ENCODE measurements around the gene FAM83D.
A peak's percentile ranks its signal among the peaks of the same experiment; 100 is the strongest.

Gene FAM83D, protein sequence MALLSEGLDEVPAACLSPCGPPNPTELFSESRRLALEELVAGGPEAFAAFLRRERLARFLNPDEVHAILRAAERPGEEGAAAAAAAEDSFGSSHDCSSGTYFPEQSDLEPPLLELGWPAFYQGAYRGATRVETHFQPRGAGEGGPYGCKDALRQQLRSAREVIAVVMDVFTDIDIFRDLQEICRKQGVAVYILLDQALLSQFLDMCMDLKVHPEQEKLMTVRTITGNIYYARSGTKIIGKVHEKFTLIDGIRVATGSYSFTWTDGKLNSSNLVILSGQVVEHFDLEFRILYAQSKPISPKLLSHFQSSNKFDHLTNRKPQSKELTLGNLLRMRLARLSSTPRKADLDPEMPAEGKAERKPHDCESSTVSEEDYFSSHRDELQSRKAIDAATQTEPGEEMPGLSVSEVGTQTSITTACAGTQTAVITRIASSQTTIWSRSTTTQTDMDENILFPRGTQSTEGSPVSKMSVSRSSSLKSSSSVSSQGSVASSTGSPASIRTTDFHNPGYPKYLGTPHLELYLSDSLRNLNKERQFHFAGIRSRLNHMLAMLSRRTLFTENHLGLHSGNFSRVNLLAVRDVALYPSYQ

DNA sequence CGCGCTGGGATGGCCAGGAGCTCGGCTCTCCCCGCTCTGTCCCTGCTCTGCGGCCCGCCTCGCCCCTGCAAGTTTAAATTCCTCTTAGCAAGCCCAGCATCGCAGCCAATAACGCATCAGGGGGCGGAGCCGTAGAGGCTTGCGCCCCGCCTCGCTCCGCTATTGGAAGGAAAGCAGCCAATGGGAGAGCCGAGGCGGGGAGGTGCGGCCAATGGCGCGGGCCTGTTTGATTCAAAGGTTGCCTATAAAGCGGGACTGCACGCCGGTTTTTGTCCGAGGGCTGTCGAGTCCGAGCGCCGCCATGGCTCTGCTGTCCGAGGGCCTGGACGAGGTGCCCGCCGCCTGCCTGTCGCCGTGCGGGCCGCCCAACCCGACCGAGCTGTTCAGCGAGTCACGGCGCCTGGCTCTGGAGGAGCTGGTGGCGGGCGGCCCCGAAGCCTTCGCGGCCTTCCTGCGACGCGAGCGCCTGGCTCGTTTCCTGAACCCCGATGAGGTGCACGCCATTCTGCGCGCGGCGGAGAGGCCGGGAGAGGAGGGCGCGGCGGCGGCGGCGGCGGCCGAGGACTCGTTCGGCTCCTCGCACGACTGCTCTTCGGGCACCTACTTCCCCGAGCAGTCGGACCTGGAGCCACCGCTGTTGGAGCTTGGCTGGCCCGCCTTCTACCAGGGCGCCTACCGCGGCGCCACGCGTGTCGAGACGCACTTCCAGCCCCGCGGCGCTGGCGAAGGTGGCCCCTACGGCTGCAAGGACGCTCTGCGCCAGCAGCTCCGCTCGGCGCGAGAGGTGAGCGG is at the start of gene FAM83D:
FAM83D (plus strand) TSS at position 276 of the 792 bp plus-strand sequence; CDS start at position 302, 26 bp downstream.
- Mint-ChIP-seq H3K27me3 (no peaks in the 10 kb centered on the region), H3K9me3 (no peaks in the 10 kb centered on the region), H3K27ac (no peak within 1 kb of the TSS), H3K36me3 (no peaks in the 10 kb centered on the region), H3K4me3 (peak within 1 kb of the TSS; percentile 80), H3K4me1 (peaks cover 14% of the 10 kb centered on the region)

DNA sequence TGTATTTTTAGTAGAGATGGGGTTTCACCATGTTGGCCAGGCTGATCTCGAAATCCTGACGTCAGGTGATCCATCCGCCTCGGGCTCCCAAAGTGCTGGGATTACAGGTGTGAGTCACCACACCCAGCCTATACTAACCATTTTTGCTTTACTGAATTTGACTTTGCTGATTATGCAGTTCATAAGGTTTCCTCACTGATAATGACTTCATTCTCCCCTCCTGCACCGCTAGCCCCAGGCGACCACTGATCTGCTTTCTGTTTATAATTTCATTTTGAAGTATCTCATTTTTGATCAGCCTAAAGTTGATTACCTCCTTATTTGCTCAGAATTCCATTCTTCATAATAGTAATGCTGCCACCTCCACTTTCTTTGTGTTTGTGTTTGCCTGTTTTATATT is 48.7 kb upstream of the FAM83D start:
- H3K9me3 Mint-ChIP-seq: no peaks in the 10 kb centered on the region
- no peak overlapping the region for H3K4me3 Mint-ChIP-seq
- peaks cover 76% of the 10 kb centered on the region for H3K4me1 Mint-ChIP-seq
- no peak overlapping the region for H3K27ac Mint-ChIP-seq
- H3K27me3 Mint-ChIP-seq: no peaks in the 10 kb centered on the region
- H3K36me3 Mint-ChIP-seq: peaks cover 5% of the 10 kb centered on the region

DNA sequence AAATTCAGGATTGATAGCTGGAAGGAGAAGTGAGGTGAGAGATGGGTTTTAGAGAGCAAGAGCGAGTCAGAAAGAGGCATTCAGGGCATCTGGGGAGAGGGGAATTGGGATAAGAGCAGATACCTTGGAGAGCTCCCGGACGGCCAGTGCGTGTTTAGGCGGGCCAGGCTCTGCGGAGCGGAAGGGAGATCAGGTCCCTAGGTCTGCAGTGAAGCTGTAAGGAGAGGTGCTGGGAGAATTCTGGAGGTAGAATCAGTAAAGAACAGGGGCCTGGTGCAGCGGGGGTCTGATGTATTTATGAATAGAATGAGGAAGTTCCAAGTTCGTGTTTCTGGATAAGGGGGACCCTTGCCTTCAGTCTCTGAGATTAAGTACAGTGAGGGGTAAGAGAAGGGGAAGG is 47.4 kb upstream of the FAM83D start:
- no peaks in the 10 kb centered on the region for H3K27me3 Mint-ChIP-seq
- H3K36me3 Mint-ChIP-seq: peaks cover 5% of the 10 kb centered on the region
- peaks cover 69% of the 10 kb centered on the region for H3K4me1 Mint-ChIP-seq
- H3K4me3 Mint-ChIP-seq: no peak overlapping the region
- no peaks in the 10 kb centered on the region for H3K9me3 Mint-ChIP-seq
- peak overlapping the region; percentile 66 for H3K27ac Mint-ChIP-seq

GRCh38 chr20:38880952-38881735 is 45.1 kb upstream of the FAM83D start:
- Mint-ChIP-seq H3K36me3 (peaks cover 5% of the 10 kb centered on the region), H3K9me3 (no peaks in the 10 kb centered on the region), H3K27ac (no peak overlapping the region), H3K27me3 (no peaks in the 10 kb centered on the region), H3K4me1 (peaks cover 46% of the 10 kb centered on the region), H3K4me3 (no peak overlapping the region)

- H3K27ac Mint-ChIP-seq: peak overlapping the region; percentile 87
- no peaks in the 10 kb centered on the region for H3K27me3 Mint-ChIP-seq
- H3K36me3 Mint-ChIP-seq: peaks cover 5% of the 10 kb centered on the region
- no peak overlapping the region for H3K4me3 Mint-ChIP-seq
- no peaks in the 10 kb centered on the region for H3K9me3 Mint-ChIP-seq
- H3K4me1 Mint-ChIP-seq: peaks cover 41% of the 10 kb centered on the region
Measured at GRCh38 chr20:38881806-38882440, 44.3 kb upstream of the FAM83D start.

DNA sequence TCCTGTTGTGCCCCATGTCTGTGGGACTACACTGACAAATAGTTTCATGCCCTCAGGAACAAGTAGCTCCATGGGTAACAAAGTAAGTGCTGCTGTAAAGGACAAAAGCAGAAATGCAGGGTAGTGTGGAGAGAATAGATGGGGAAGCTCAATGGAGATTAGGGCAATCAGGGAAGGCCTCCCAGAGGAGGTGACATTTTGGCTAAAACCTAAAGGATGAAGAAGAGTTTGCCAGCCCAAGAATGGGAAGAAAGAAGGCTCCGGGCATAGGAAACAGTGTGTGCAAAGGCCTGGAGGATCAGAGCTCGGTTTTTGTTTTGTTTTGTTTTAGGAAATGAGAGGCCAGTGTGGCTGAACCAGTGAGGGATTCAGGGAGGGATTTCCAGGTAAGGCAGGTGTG is 43.6 kb upstream of the FAM83D start:
- H3K36me3 Mint-ChIP-seq: peaks cover 5% of the 10 kb centered on the region
- no peaks in the 10 kb centered on the region for H3K9me3 Mint-ChIP-seq
- H3K4me1 Mint-ChIP-seq: peaks cover 36% of the 10 kb centered on the region
- peak overlapping the region; percentile 76 for H3K27ac Mint-ChIP-seq
- H3K4me3 Mint-ChIP-seq: no peak overlapping the region
- H3K27me3 Mint-ChIP-seq: no peaks in the 10 kb centered on the region

DNA sequence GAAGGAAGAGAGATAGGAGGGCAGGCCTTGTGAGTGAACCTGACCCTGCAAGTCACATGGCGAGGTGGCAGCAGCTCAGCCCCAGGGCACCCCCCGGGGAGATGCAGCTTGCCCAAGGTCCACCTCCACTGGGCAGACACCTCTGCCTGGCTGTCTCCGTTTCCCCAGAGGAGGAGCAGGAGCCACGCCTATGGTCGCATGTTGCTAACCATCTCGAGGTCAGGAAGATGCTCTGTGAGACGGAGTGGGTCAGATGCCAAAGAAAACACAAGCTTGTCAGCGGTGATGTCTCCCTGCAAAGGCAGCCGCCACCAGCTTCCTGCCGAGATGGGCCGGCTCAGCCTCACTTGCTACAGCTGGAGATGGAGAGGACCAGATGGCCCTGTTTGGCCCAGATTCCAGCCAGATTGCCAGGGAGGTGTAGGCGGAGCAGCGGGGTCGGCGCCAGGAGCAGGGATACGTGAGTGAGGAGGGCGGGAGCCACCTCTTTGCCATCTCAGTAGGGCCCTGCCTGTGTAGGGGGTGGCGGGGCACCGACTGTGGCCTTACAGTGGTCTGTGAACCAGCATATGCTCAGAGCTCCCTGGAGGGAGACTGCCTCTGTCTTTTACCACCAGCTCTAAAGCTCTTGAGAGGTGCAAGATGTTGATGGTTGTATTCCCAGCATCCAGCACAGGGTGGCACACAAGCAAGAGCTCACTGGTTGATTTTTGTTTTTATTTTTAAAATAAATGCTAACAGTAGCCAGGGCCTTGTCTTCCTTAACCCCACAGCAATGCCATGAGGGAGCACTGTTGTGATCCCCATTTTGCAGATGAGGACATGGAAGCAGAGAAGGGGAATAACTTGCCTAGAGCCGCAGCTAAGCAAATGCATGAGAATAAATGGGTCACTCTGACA is 42.9 kb upstream of the FAM83D start:
- H3K36me3 Mint-ChIP-seq: peaks cover 5% of the 10 kb centered on the region

DNA sequence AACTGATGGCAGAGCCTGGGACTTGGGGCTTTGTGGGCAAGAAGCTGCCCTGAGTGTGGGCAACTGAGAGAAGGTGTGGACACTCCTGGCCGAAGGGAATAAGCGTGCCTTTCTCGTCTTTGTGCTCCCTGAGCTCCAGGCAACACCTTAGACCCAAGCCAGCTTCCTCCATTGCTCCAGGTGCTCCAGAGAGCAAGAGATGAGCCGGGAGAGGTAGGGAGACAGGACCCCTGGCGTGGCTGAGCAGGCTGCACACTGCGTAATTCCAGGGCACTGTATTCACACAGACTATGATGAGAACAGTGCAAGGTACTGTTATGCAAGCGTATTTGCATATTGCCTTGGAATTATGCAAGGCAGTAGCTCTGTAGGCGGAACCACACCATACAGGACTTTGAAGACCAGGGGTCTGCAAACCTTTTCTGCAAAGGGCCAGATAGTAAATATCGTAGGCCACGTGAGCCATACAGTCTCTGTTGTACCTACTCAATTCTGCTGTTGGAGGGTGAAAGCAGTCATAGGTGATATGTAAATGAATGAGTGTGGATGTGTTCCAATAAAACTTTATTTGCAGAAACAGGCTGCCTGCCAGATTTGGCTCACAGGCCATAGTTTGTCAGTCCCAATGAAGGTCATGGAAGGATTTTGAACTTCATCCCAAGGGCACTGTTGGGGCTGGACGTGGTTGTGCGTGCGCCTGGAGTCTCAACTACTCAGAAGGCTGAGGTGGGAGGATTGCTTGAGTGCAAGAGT is 42.1 kb upstream of the FAM83D start:
- H3K4me3 Mint-ChIP-seq: no peak overlapping the region
- no peak overlapping the region for H3K27ac Mint-ChIP-seq
- H3K9me3 Mint-ChIP-seq: no peaks in the 10 kb centered on the region
- H3K27me3 Mint-ChIP-seq: no peaks in the 10 kb centered on the region
- peaks cover 23% of the 10 kb centered on the region for H3K4me1 Mint-ChIP-seq
- peaks cover 5% of the 10 kb centered on the region for H3K36me3 Mint-ChIP-seq

More for the DNA sequence above, 42.9 kb upstream of the FAM83D start:
- no peaks in the 10 kb centered on the region for H3K9me3 Mint-ChIP-seq
- H3K27ac Mint-ChIP-seq: no peak overlapping the region
- H3K4me3 Mint-ChIP-seq: no peak overlapping the region
- H3K4me1 Mint-ChIP-seq: peaks cover 29% of the 10 kb centered on the region
- H3K27me3 Mint-ChIP-seq: no peaks in the 10 kb centered on the region

- Mint-ChIP-seq H3K27ac (no peak overlapping the region), H3K36me3 (peaks cover 4% of the 10 kb centered on the region)
Measured at GRCh38 chr20:38885357-38885756, 40.9 kb upstream of the FAM83D start.

DNA sequence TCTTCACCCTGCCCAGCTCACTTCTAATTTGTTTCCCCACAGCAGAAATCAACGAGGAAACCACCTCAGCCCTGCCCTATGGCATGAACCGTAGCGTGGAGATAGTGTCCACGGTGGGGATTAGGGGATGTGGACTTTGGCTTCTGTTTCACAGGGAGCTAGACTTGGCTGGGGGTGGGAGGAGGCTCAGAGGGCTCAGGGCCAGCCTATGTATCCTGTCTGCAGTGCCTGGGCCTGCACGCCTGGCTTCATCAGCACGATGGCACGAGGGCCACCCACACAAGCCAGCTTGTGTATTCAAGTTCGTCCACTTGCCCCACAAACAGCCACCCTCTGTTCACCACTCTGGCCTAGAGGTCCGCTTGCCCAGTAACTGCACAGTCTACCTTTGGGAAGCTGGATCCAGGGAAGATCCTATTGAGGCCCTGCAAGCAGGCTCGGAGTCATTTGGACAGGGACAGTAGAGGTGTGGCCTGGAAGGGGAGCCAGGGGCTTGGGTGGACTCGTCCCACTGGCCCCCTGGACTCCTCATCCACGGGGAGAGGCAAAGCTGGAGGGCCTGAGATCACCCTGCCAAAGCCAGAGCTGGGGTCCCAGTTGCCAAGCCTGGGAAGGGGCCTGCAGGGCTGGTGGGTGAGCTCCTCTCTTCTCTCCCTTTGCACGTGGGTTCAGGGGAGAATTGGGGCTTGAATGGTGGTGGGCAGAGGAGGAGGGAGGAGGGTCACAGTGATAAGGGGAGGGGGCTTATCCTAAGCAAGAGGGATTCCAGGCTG is 38.0 kb upstream of the FAM83D start:
- Mint-ChIP-seq H3K4me1 (peaks cover 20% of the 10 kb centered on the region), H3K27ac (no peak overlapping the region)

More at GRCh38 chr20:38885357-38885756, 40.9 kb upstream of the FAM83D start:
- Mint-ChIP-seq H3K4me1 (peaks cover 21% of the 10 kb centered on the region), H3K4me3 (no peak overlapping the region), H3K27me3 (no peaks in the 10 kb centered on the region), H3K9me3 (no peaks in the 10 kb centered on the region)

GRCh38 chr20:38889050-38889449 is 37.2 kb upstream of the FAM83D start:
- Mint-ChIP-seq H3K4me1 (peaks cover 26% of the 10 kb centered on the region), H3K27me3 (no peaks in the 10 kb centered on the region), H3K4me3 (no peak overlapping the region), H3K36me3 (peaks cover 1% of the 10 kb centered on the region), H3K27ac (no peak overlapping the region), H3K9me3 (no peaks in the 10 kb centered on the region)

More for the DNA sequence above, 38.0 kb upstream of the FAM83D start:
- H3K9me3 Mint-ChIP-seq: no peaks in the 10 kb centered on the region
- no peak overlapping the region for H3K4me3 Mint-ChIP-seq
- H3K36me3 Mint-ChIP-seq: peaks cover 1% of the 10 kb centered on the region
- no peaks in the 10 kb centered on the region for H3K27me3 Mint-ChIP-seq

- H3K4me1 Mint-ChIP-seq: peaks cover 34% of the 10 kb centered on the region
- H3K4me3 Mint-ChIP-seq: no peak overlapping the region
- H3K27ac Mint-ChIP-seq: no peak overlapping the region
- H3K9me3 Mint-ChIP-seq: no peaks in the 10 kb centered on the region
- H3K36me3 Mint-ChIP-seq: peaks cover 3% of the 10 kb centered on the region
- no peaks in the 10 kb centered on the region for H3K27me3 Mint-ChIP-seq
Measured at GRCh38 chr20:38889792-38890496, 36.3 kb upstream of the FAM83D start.

All from activated naive CD4-positive, alpha-beta T cell treated with anti-CD3 and anti-CD28 coated beads, Interleukin-2, amount 50 U/mL, for 24 hours (primary cell).